Kidney (tissue), 22 donors: ENCODE data around the gene ARSG. TPM values are rescaled to one million over a fixed set of nuclear protein-coding genes. Genes with fewer than 3 reads are reported as not detected.
A peak's percentile ranks its signal among the peaks of the same experiment; 100 is the strongest.

Source experiments
- DNase-seq, 5 donors: peaks; one replicate each; pipeline ENCODE4 v3.0.0-alpha.2; 2013 to 2020
- FAIRE-seq: peaks from 2 replicates; lab custom pipeline; 2012; peaks lifted over from hg19 to GRCh38; lab: Jason Lieb, UNC
- H3K27ac ChIP-seq, 2 donors: one replicate each; pipeline ENCODE4 v1.7.0; 2013; ENCODE audit warnings: low read depth in 2 of 2, low read length in 2 of 2, inconsistent platforms in 1 of 2
- H3K27me3 ChIP-seq: one replicate; pipeline ENCODE4 v1.7.1; 2013; ENCODE audit warnings: low read length, inconsistent platforms; ENCODE audit not compliant: control insufficient read depth, insufficient read depth
- H3K36me3 ChIP-seq, 3 donors: one replicate each; pipeline versions ENCODE4 v1.7.0 to v1.7.1; 2013; ENCODE audit warnings: low read length in 3 of 3, control low read depth in 1 of 3, inconsistent platforms in 1 of 3; ENCODE audit not compliant: insufficient read depth in 3 of 3, control insufficient read depth in 2 of 3
- H3K4me1 ChIP-seq, 3 donors: one replicate each; pipeline versions ENCODE4 v1.7.0 to v1.7.1; 2013; ENCODE audit warnings: low read length in 3 of 3, inconsistent platforms in 1 of 3, low read depth in 1 of 3; ENCODE audit not compliant: control insufficient read depth in 2 of 3, insufficient read depth in 2 of 3
- H3K4me3 ChIP-seq, 3 donors: one replicate each; pipeline versions ENCODE4 v1.7.0 to v1.8.1; 2013; ENCODE audit warnings: low read length in 3 of 3, control low read depth in 1 of 3, inconsistent platforms in 1 of 3
- H3K9ac ChIP-seq, 3 donors: one replicate each; pipeline versions ENCODE4 v1.7.0 to v1.7.1; 2013; ENCODE audit warnings: low read length in 3 of 3, control low read depth in 1 of 3, inconsistent platforms in 1 of 3
- H3K9me3 ChIP-seq, 3 donors: one replicate each; pipeline versions ENCODE4 v1.7.0 to v1.7.1; 2013; ENCODE audit warnings: low read length in 3 of 3, control low read depth in 1 of 3, inconsistent platforms in 1 of 3; ENCODE audit not compliant: control insufficient read depth in 2 of 3, insufficient read depth in 1 of 3
- intact Hi-C: fragments of 100-400 bp; cut with DNase I; formaldehyde crosslinking; loops from one replicate; pipeline ENCODE4 v1.11.1; 2022
- long read RNA-seq, 10 donors: library from polyadenylated mRNA in 1 of 10; unstranded in 1 of 10; transcript quantifications; one replicate each; pipeline ENCODE4 v2.0.0 and lab custom pipeline, GENCODE V29; 2021 to 2026
- polyA plus RNA-seq: library from polyadenylated mRNA; stranded (reverse); fragments of 350-450 nt; fragmentation: Illumina TruSeq; extraction: RNeasy Lipid Tissue Mini Kit (QIAGEN cat#74804); gene quantifications from one replicate; pipeline ENCODE4 v1.2.3, GENCODE V29; 2014; ENCODE audit warnings: low read depth, low replicate concordance; ENCODE audit not compliant: insufficient read depth
- total RNA-seq: library from RNA; stranded (reverse); fragmentation: NEBNext Ultra II Directional; extraction: Animal tissue kit (Norgen Biotek cat#: 25700); gene quantifications from one replicate; pipeline ENCODE4 v1.2.1, GENCODE V29; 2021
- TF ChIP-seq, protein P1 (sequence below): IDR thresholded peaks from 3 replicates; pipeline ENCODE4 v1.5.1; 2012; ENCODE audit warnings: mild to moderate bottlenecking, moderate library complexity, borderline replicate concordance; ENCODE audit not compliant: insufficient read depth; ENCODE audit errors: extremely low read depth
- donor health status: control.
- donor health status: control.
- donor health status: control.
- donor health status: control.
- donor health status: control.
- donor health status: DM: yes; HTN: yes; CAD: no.
- donor health status: Normal renal cell carcinoma (clear cell type).

ARSG gene
- total RNA-seq = 12.6 TPM
- 5.0 TPM for polyA plus RNA-seq
- long read RNA-seq, donor 1 = 0 reads
- long read RNA-seq, donor 2, full-length matches to known transcripts = 1 of 1 reads
- long read RNA-seq, donor 2, partial matches to known transcripts = 0 of 1 reads
- long read RNA-seq, donor 2, other reads (novel, unspliced or antisense) = 0 of 1 reads
- long read RNA-seq, donor 3 = 0 reads
- long read RNA-seq, donor 4 = 0 reads
- long read RNA-seq, donor 5 = 0 reads
- long read RNA-seq, donor 6 = 0 reads
- long read RNA-seq, donor 7, partial matches to known transcripts = 10 of 15 reads
- long read RNA-seq, donor 7, other reads (novel, unspliced or antisense) = 5 of 15 reads
- long read RNA-seq, donor 8 = 0 reads
- long read RNA-seq, donor 9 = 0 reads
- long read RNA-seq, donor 10, partial matches to known transcripts = 0 of 1 reads
- long read RNA-seq, donor 10, other reads (novel, unspliced or antisense) = 0 of 1 reads

DNA sequence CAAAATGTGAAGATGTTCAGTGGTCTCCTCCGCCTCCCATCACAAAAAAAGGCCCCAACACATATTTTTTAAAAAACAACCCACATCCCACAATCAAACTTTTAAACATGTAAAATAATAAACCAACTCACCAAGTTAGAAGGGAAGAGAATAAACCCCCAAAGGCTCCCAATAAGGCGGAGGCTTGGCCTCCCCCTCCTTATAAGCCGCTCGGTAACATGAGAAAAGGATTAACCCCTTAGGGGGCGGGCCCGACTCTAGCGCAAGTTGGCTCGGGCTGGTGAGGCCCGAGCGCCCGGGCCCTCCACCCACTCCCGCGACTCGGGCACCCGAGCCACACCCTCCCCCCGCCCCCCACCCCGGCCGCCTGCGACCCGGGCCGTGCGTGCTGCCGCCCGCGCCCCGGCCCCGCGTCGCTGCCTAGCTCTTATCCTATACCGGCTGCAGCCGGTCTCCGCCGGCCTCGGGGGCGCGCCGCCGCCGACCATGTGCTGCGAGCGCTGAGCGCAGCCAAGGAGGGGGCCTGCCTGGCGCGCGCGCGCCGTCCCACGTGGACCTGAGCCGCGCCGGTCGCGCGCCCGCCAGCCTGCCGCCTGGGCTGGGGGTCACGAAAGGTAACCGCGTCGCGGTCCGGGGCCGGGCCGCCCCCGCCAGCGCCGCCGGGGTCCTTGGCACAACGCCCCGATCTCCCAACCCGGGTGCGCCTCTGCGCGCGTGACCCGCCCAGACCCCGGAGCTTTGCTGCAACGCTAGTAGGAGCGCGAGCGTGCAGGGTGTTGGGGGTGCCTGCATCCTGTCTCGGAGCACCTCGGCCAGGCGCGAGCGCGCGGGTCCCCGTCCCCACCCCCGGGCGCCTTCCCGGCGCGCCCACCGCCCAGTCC lies at the start of gene ARSG, which contains the start of gene SLC16A6:
Gene ARSG (plus strand): TSS at position 541 of the 881 bp plus-strand sequence. CDS start 15,999 bp downstream, outside the sequence.
Gene SLC16A6 (minus strand): TSS at position 173 of the 881 bp plus-strand sequence. CDS start 12,807 bp downstream, outside the sequence.
- peak within 1 kb of the TSS in 1 of 2 donors; percentile 69 for H3K27ac ChIP-seq
- TF ChIP-seq, protein P1, sequence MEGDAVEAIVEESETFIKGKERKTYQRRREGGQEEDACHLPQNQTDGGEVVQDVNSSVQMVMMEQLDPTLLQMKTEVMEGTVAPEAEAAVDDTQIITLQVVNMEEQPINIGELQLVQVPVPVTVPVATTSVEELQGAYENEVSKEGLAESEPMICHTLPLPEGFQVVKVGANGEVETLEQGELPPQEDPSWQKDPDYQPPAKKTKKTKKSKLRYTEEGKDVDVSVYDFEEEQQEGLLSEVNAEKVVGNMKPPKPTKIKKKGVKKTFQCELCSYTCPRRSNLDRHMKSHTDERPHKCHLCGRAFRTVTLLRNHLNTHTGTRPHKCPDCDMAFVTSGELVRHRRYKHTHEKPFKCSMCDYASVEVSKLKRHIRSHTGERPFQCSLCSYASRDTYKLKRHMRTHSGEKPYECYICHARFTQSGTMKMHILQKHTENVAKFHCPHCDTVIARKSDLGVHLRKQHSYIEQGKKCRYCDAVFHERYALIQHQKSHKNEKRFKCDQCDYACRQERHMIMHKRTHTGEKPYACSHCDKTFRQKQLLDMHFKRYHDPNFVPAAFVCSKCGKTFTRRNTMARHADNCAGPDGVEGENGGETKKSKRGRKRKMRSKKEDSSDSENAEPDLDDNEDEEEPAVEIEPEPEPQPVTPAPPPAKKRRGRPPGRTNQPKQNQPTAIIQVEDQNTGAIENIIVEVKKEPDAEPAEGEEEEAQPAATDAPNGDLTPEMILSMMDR = no peak
- peak within 1 kb of the TSS in 1 of 3 donors; percentile 26 for H3K9ac ChIP-seq
- FAIRE-seq (no peak), DNase-seq (peak; percentile 84 to 94 (median 88))
- H3K9me3 ChIP-seq = no peaks in the 10 kb centered on the region
- H3K27me3 ChIP-seq = peaks cover 10% of the 10 kb centered on the region
- intact Hi-C loops = no loop called here
- peak within 1 kb of the TSS; percentile 45 to 67 (median 59) for H3K4me3 ChIP-seq
- no peaks in the 10 kb centered on the region for H3K36me3 ChIP-seq
- peaks cover 0 to 6% (median 0%) of the 10 kb centered on the region in 3 donors for H3K4me1 ChIP-seq

DNA sequence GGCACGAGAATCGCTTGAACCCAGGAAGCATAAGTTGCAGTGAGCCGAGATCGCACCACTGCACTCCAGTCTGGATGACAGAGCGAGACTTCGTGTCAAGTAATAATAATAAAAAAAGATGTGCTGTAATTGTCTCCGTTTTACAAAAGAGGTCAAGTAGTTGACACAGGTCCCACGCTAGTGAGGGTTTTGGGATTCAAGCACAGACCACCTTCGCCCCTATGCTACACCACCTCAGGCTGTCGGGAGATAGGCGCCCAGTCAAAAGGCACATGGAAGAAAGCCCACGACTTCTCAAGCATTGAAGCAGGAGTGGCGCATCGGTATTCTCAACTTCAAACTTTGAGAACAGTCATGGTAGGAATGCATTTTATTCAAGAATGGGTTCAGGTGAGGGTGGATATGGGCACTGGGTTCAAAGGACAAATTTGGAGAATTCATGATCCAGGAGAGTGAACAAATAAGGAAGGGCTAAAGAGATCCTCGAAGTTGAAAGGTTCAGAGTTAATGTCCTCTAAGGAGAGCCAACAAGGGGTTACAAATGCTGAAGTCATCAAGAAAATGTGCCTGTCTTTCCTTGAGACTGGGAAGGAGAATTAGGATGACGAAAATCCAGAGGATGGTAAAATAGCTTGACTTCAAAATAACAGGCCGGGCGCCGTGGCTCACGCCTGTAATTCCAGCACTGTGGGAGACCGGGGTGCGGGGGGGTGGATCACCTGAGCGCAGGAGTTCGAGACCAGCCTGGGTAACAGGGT lies 44.8 kb upstream of the ARSG start:
- FAIRE-seq = no peak
- peaks cover 0 to 4% (median 3%) of the 10 kb centered on the region in 3 donors for H3K4me1 ChIP-seq
- no peaks in the 10 kb centered on the region for H3K9me3 ChIP-seq
- peaks cover 0 to 6% (median 0%) of the 10 kb centered on the region in 3 donors for H3K36me3 ChIP-seq
- no peaks in the 10 kb centered on the region for H3K27me3 ChIP-seq
- H3K4me3 ChIP-seq = peak overlapping the region in 1 of 3 donors; percentile 74
- intact Hi-C loops = no loop called here
- no peak overlapping the region for H3K9ac ChIP-seq
- H3K27ac ChIP-seq = no peak overlapping the region
- TF ChIP-seq, protein P1 = no peak
- peak in 1 of 5 donors; percentile 66 for DNase-seq

DNA sequence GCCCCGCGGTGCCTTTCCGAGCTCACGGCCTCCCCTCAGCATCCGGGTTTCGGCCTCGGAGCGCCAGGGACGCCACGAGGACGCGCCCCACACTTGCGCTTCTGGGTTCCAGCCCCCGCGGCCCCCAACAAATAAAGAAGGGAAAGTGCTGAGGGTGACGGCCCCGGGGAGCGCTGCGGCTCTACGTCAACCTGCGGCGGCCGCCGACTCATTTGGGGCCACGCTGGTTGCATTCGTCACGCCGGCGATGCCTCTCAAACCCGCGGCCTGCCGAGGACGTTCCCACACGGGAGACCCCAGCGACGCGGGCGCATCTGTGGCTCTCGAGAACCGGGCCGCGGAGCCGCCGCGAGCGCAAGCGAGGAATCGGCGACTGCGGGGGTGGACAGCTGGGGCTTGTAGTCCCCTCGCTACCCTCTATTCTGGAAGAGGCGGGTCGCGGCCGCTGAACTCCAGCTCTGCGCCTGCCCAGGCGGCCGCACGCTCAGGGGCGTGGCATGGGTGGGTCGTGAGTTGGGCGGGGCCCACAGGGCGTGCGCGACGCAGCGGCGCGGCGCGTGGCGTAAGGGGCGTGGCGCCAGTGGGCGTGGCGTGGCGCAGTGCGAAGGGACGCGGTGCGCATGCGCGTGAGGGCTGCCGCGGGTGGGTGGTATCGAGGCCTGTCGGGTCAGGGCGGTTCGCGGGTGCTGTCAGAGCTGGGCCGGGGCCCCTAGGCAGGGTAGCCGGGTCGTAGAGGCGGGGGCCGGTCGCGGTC lies 43.7 kb upstream of the ARSG start, which contains the start of gene AMZ2:
Gene AMZ2 (plus strand): TSS at position 599 of the 754 bp plus-strand sequence. CDS start 2,145 bp downstream, outside the sequence.
- Histone ChIP-seq H3K4me1 (peaks cover 0 to 4% (median 3%) of the 10 kb centered on the region in 3 donors), H3K27ac (peak within 1 kb of the TSS; percentile 89 to 95), H3K9ac (peak within 1 kb of the TSS; percentile 57 to 96 (median 95)), H3K9me3 (no peaks in the 10 kb centered on the region), H3K36me3 (peaks cover 0 to 6% (median 2%) of the 10 kb centered on the region in 3 donors), H3K4me3 (peak within 1 kb of the TSS; percentile 67 to 84 (median 74)), H3K27me3 (no peaks in the 10 kb centered on the region)
- DNase-seq = peak; percentile 96 to 98 (median 97)
- intact Hi-C loops = no loop called here
- TF ChIP-seq, protein P1 = no peak
- FAIRE-seq = no peak
